Fibroblast of lung (primary cell): ENCODE data around the gene TSEN2.

ENCODE experiments used
- CTCF ChIP-seq, 2 donors: IDR thresholded peaks in 1 of 2; conservative IDR thresholded peaks in 1 of 2; 1 replicate in 1 of 2; 2 replicates in 1 of 2; pipeline ENCODE4 v1.5.1; 2011 to 2012; ENCODE audit warnings: low read length in 2 of 2, control low read depth in 1 of 2, inconsistent platforms in 1 of 2, low read depth in 1 of 2, mild to moderate bottlenecking in 1 of 2
- EZH2 ChIP-seq: IDR thresholded peaks from 2 replicates; pipeline ENCODE4 v1.5.1; 2012; ENCODE audit warnings: low read length, control low read depth, mild to moderate bottlenecking; ENCODE audit errors: missing control alignments

GRCh38 chr3:12541625-12542024, 57.3 kb downstream of the TSEN2 start:
- no peak for TF ChIP-seq CTCF (conservative IDR thresholded peaks at IDR 0.05 in 1 of 2, IDR thresholded peaks at IDR 0.05 in 1 of 2; ENCODE audit: low read depth in 1 of 2, low read length in 2 of 2)
- TF ChIP-seq EZH2: no peak
